COLO829 (cell line): ENCODE measurements around the gene CKS2.
"Not testable (repeated sequence)": the region's sequence is repeated elsewhere in the genome, so short reads cannot be mapped to it uniquely, and the experiment has no call there.

Experiments used
- DNase-seq: peaks from one replicate; pipeline ENCODE4 v3.0.0; 2012; ENCODE audit warnings: low spot score

The CKS2 gene

DNA sequence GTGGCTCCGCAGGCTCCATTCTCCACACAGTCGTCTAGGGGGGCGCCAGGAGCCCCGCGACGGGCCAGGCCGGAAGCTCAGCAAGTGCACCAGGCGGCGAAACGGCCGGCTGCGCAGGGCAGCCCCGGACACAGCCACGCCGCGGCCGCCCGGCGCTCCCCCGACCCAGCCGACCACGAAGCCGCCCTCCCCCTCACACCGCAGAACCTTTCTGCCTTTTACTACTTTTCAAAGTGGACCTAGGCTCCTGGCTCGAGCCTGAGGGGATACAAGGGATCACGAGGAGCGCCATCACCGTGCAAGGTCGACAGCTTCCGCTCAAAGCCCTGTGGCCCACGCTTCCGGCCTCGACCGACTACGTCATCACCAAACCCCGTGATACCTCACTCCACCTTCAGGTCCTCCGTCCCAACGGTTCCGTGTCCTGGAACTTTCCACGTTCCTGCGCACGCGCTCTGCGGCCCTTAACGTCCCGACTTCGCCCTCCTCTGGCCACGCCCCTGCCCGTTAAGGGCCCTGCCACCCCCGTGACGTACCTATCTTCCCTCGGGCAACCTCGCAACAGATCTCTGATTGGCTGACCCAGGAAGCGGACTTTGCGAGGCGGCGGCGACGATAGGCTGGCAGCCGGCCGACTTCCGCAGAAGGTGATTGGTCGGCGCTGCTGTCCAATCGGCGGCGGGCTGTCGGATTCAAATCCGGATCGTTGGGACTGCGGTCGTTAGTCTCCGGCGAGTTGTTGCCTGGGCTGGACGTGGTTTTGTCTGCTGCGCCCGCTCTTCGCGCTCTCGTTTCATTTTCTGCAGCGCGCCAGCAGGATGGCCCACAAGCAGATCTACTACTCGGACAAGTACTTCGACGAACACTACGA is at the start of gene CKS2:
Gene CKS2 (plus strand): TSS at position 721 of the 871 bp plus-strand sequence. CDS start 98 bp downstream, at position 819.
- DNase-seq, result peak; percentile 99

DNA sequence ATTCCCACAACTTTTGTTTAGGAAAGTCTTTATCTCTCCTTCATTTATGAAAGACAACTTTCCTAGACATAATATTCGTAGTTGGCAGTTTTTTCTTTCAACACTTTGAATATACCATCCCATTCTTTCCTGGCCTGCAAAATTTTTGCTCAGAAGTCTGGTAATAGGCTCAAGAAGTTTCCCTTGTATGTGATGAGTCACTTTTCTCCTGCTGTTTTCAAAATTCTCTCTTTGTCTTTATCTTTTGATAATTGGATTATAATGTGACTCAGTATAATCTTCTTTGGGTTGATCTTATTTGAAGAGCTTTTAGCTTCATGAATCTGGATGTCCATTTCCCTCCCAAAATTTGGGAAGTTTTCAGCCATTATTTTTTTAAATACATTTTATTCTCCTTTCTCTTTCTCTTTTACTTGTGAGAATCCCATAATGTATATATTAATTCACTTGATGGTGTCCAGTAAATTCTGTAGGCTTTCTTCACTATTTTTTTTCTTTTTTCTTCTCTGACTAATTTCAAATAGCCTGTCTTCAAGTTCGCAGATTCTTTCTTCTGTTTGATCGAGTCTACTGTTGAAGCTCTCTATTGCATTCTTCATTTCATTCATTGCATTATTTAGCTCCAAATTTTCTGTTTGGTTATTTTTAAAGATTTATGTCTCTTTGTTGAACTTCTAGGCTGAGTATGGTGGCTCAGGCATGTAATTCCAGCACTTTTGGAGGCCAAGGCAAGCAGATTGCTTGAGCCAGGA is 37.3 kb upstream of the CKS2 start:
- no peak for DNase-seq

DNA sequence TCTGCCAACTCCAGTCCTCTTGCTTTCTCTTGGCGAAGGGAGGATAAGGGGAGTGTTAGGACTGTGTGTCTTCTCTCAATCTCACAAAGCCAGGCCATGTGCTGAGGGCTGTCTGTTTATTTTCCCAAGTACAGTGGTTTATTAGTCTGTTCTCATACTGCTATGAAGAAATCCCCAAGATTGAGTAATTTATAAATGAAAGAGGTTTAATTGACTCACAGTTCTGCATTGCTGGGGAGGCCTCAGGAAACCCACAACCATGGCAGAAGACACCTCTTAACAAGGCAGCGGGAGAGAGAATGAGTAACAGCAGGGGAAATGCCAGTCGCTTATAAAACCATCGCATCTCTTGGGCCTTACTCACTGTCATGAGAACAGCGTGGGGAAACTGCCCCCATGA is 36.2 kb upstream of the CKS2 start:
- DNase-seq, result no peak

- not testable (repeated sequence) for DNase-seq
These were observed 35.0 kb upstream of the CKS2 start for GRCh38 chr9:89276040-89276439.

- no peak for DNase-seq
These were observed 34.0 kb upstream of the CKS2 start for GRCh38 chr9:89277043-89277442.

GRCh38 chr9:89277454-89277853 is 33.5 kb upstream of the CKS2 start:
- no peak for DNase-seq

- DNase-seq, result no peak
These were observed 32.4 kb upstream of the CKS2 start for GRCh38 chr9:89278551-89278950.

DNA sequence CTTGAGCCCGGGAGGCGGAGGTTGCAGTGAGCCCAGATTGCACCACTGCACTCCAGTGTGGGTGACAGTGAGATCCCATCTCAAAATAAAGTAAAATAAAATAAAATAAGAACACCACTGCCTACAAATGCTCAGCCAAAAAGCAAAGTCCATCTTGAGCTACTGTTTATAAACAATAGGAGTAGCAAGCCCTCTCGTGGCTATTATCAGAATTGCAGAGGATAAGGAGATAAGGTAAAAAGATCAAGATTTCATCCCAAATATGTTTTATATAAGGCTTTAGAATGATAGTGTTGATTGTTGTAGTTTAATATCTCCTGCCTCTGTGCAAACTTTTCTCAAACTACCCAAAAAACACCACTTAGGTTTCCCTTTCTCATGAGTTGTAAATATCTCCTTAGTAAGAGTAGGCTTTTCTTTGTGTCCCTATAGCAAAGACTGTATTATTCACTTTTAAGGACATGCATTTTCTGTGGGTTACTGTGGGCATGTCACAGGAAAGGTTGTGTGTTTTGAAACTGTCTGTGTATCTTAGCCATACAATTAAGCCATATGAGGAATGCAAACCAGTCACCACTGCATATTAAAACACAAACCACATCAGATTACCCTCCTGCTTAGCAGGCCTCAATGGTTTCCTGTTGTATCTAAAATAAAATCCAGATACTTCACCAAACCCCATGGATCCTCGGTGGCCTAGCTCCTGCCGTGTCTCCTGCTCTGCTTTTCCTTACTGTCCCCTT is 31.8 kb upstream of the CKS2 start:
- DNase-seq, result peak; percentile 64

- DNase-seq, result no peak
These were observed 29.9 kb upstream of the CKS2 start for GRCh38 chr9:89281106-89281505.

- DNase-seq, result not testable (repeated sequence)
These were observed 28.6 kb upstream of the CKS2 start for GRCh38 chr9:89282248-89282968.

DNA sequence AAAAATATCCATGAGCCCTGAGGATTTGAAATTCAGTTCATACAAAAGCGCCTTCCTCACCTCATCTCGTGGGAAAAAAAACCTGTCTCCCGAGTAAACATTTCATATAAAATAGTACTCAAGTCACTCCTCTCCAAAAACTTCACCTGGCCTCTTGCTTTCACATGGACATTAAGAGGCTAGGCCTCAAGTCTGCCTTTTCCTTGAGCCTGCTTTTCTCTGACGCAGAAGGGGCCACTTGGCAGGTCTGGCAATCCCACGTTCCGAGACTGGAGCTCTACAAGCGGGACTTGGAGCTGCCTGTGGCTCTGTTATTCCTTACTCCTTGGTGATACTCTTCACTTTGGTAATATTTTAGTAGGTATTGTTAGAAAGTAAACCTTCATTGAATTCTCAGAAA is 26.9 kb upstream of the CKS2 start:
- no peak for DNase-seq

DNA sequence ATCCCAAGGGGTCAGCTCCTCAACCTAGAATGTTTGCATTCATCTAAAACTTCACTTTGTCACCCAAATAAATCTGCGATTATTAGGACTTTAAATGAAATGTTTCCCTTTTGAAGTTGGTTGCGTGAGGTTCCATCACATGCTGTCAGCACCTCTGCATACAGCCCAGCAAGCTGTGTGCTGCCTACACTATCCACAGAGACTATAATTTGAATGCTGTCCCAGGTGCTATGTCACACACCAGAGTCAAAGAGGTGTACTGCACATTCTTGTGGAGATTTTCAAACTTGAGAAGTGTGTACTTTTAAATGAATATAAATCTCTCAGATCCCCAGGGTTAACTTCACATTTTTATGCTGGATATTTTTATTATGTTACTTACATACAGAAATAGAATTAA is 19.3 kb upstream of the CKS2 start:
- no peak for DNase-seq

GRCh38 chr9:89293014-89293413 is 18.0 kb upstream of the CKS2 start:
- DNase-seq, result no peak

DNA sequence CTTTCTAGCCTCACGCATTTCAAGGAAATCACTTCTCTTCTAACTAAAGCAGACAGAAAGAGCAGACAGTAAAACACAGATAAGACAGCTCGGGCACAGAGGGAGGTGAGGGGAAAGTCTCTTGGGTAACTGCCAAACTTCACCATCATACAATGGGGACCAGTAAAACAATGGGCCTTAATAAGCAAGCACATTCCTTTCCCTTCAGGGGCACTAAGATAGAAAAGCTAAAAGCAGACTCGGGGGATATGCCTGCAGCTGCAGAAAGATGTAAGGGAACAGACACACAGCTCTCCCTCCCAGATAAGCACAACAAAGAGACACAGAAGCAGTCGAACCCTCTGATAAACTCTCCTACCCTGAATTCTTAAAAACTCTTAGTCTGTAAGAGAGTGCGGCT is 15.6 kb upstream of the CKS2 start:
- no peak for DNase-seq

GRCh38 chr9:89301996-89302395 is 9.0 kb upstream of the CKS2 start:
- not testable (repeated sequence) for DNase-seq

DNA sequence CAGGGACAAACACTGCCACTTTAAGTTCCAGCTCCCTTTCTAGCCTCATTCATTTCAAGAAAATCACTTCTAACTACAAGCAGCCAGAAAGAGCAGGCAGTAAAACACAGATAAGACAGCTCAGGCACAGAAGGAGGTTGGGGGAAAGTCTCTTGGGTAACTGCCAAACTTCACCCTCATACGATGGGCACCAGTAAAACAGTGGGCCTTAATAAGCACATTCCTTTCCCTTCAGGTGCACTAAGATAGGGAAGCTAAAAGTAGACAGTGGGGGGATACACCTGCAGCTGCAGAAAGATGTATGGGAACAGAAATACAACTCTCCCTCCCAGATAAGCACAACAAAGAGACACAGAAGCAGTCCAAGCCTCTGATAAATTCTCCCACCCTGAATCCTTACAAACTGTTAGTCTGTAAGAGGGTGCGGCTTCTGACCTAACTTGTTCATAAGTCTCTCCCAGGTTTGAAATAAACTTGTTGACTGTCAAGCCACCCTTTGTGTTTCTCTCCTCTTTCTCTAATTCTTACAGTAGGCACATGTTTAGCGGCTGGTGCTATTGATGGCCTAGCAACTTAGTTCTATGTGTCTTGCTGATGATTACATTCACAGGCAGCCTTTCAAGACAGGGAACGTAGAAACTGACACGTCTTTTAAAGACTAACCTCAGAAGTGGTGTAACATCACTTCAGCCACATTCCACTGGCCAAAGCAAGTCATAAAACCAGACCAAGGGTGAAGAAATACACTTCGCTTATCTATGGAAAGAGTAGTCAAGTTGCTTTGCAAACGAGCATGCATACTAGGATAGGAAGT is 6.8 kb upstream of the CKS2 start:
- DNase-seq, result no peak

DNA sequence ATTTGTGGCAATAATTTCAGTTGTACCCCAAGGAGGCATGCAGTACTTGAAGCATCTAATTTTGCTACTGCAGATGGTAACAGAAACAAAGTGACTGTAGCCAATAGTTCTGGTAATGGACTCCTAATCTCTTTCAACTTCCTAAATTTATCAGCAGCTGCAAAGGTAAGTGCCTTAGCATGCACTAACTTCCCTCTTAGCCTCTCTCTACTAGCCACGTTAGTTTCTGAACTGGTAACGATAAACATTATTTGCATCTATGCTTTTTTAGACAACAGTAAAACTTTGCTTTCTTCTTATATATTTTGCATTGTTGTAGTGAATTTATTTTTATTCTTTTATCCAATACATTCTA is 6.2 kb upstream of the CKS2 start:
- DNase-seq, result no peak

DNA sequence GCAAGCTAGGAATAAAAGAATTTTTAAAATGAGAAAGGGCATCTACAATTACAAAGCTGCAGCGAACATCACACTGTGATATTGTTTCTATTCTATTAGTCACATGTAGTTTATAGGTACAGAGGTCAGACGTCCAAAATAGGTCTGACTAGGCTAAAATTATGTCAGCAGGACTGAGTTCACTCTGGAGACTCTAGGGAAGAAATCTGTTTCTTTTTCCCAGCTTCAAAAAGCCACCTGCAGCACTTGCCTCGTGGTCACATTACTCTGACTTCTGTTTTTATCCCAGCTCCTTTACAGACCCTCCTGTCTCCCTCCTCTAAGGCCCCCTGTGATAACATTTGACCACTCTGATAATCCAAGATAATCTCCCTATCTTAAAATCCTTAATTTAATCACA is 5.1 kb upstream of the CKS2 start:
- DNase-seq, result no peak

GRCh38 chr9:89309166-89309565 is 1.8 kb upstream of the CKS2 start:
- no peak for DNase-seq

DNA sequence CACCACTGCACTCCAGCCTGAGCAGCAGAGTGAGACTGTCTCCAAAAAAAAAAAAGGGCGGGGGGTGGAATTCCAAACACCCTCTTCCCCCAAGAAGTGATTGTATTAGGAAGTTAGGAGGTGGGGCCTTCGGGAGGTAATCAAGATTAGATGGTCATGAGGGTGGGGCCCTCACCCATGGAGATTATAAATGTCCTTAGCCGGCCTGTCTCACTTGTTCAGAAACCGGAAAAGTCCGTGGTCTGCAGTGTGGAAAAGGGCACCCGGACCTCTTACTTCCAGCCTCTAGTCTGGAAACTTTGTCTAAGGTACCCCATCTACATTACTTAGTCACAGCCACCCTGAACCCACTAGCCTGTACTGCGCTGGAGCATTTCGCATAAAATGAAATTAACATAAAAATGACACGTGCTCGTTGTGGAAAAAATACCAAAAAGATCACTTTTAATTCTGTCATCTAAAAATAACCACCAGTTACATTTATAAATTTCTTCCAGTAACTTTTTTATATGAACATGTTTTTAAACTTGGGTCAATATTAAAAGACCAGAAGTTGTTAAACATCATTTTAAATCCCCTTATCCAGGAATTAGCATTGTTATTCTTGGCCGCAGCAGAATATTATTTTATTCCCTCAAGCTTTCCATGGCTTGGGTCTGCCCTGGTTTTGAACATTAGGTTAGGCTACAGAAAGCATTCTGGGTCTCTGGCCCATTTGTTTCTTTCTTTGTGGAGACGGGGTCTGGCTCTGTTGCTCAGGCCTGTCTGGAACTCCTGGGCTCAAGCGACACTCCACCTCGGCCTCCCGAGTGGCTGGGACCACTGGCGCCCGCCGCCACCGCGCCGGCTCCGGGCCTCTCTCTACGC is 1.2 kb upstream of the CKS2 start:
- DNase-seq, result no peak
